Gastrocnemius medialis (tissue), 4 donors: Measurements from ENCODE around the gene TMSB4X.

Source experiments
- POLR2A ChIP-seq, 2 donors: fragments of 450-650 bp; IDR thresholded peaks; one replicate each; pipeline ENCODE4 v1.6.1; 2017; ENCODE audit warnings: antibody characterized with exemption in 2 of 2, mild to moderate bottlenecking in 2 of 2, moderate library complexity in 2 of 2
- TF ChIP-seq, protein P1 (sequence below), 5 experiments: fragments of 450-650 bp in 3 of 5; fragments of 200-600 bp in 2 of 5; sonication (generic) in 2 of 5; IDR thresholded peaks in 4 of 5; conservative IDR thresholded peaks in 1 of 5; 1 replicate in 4 of 5; 2 replicates in 1 of 5; pipeline ENCODE4 v1.5.1; 2016 to 2019; ENCODE audit warnings: antibody characterized with exemption in 5 of 5, mild to moderate bottlenecking in 3 of 5, moderate library complexity in 3 of 5

DNA sequence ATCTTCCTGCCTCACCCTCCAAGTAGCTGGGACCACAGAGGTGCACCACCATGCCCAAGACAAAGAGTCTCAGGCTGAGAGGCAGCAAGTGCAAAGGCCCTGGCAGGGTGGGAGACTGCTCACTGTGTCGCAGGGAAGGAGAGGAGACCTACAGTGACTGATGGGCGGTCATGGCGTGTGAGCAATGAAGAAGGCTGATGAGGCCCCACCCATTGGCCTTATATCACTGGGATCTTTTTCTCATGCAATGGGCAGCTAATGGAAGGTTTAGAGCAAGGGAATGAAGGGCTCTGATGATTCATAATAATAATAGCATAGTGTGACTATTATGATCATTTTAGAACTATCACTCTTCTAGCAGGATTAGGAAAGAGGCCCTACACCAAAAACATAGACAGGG lies 48.7 kb downstream of the TMSB4X start:
- TF ChIP-seq, protein P1, sequence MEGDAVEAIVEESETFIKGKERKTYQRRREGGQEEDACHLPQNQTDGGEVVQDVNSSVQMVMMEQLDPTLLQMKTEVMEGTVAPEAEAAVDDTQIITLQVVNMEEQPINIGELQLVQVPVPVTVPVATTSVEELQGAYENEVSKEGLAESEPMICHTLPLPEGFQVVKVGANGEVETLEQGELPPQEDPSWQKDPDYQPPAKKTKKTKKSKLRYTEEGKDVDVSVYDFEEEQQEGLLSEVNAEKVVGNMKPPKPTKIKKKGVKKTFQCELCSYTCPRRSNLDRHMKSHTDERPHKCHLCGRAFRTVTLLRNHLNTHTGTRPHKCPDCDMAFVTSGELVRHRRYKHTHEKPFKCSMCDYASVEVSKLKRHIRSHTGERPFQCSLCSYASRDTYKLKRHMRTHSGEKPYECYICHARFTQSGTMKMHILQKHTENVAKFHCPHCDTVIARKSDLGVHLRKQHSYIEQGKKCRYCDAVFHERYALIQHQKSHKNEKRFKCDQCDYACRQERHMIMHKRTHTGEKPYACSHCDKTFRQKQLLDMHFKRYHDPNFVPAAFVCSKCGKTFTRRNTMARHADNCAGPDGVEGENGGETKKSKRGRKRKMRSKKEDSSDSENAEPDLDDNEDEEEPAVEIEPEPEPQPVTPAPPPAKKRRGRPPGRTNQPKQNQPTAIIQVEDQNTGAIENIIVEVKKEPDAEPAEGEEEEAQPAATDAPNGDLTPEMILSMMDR (IDR thresholded peaks at IDR 0.05 in 4 of 5, conservative IDR thresholded peaks at IDR 0.05 in 1 of 5), result no peak
- no peak for TF ChIP-seq POLR2A (IDR thresholded peaks at IDR 0.05)
